ENCODE data around the gene MYLK2. TPM values are rescaled to one million over a fixed set of nuclear protein-coding genes. Genes with fewer than 3 reads are reported as not detected.

Gene MYLK2
- total RNA-seq, 4 donors from 2014 or later: 0.16 TPM; not detected in 3

DNA sequence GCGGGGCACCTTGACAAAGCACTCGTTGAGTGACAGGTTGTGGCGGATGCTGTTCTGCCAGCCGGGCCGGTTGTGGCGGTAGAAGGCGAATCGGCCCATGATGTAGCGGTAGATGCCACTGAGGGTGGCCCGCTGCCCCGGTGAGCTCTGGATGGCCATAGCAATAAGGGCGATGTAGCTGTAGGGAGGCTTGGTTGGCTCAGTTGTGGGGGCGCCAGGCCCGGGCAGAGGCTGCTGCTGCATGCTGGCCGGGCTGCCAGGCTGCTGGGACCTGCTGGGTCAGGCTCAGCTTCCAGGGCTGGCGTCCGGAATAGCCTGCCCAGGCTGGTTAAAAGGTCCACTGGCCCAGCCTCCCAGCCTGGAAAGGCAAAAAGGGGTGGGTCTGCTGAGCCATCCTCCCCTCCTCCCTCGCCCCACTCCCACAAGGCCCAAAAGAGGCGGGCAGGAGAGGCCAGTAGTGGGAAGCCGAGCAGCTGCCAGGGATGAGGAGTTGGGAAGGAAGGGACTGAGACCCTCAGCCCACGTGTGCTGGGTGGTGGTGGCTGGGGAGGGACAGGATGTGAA is 26.2 kb downstream of the MYLK2 start, which contains the start of gene FOXS1:
Gene FOXS1, minus strand, starts transcription at position 305 of the 564 bp plus-strand sequence. Its CDS starts 62 bp downstream, at position 243.
- TF ChIP-seq POLR2AphosphoS5 (IDR thresholded peaks at IDR 0.05): no peak
- TF ChIP-seq, protein P1, sequence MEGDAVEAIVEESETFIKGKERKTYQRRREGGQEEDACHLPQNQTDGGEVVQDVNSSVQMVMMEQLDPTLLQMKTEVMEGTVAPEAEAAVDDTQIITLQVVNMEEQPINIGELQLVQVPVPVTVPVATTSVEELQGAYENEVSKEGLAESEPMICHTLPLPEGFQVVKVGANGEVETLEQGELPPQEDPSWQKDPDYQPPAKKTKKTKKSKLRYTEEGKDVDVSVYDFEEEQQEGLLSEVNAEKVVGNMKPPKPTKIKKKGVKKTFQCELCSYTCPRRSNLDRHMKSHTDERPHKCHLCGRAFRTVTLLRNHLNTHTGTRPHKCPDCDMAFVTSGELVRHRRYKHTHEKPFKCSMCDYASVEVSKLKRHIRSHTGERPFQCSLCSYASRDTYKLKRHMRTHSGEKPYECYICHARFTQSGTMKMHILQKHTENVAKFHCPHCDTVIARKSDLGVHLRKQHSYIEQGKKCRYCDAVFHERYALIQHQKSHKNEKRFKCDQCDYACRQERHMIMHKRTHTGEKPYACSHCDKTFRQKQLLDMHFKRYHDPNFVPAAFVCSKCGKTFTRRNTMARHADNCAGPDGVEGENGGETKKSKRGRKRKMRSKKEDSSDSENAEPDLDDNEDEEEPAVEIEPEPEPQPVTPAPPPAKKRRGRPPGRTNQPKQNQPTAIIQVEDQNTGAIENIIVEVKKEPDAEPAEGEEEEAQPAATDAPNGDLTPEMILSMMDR (IDR thresholded peaks at IDR 0.05): no peak
- TF ChIP-seq POLR2A (IDR thresholded peaks at IDR 0.05): no peak
- no peak for TF ChIP-seq EP300 (IDR thresholded peaks at IDR 0.05; ENCODE audit: low read depth)
- Histone ChIP-seq H3K36me3 (no peaks in the 10 kb centered on the region), H3K27ac (peak within 1 kb of the TSS in 1 of 4 donors; percentile 8), H3K4me1 (no peaks in the 10 kb centered on the region), H3K27me3 (peaks cover 12% of the 10 kb centered on the region), H3K9me3 (no peaks in the 10 kb centered on the region), H3K4me3 (no peak within 1 kb of the TSS)
- intact Hi-C loops (cut with DNase I; ENCODE audit: low total_unique reads) (no loop called here), in situ Hi-C loops (cut with MboI; ENCODE audit: low pct_ligation_motif_present in 1 of 4, low pct_unique_long_range_greater_than_20kb in 1 of 4, low sequenced_read_pairs in 3 of 4) (loop anchor here in 1 of 4 donors (10.0 kb wide), 1 partner anchor 99 kb away; no protein-coding TSS in a partner anchor)
- DNase-seq: no peak
- WGBS, 2 donors (ENCODE audit: low coverage in 1 of 2): 72% methylated on average over 20 of the region's 21 CpGs; no CpG with 5 or more reads in 1 of the 2 donors

DNA sequence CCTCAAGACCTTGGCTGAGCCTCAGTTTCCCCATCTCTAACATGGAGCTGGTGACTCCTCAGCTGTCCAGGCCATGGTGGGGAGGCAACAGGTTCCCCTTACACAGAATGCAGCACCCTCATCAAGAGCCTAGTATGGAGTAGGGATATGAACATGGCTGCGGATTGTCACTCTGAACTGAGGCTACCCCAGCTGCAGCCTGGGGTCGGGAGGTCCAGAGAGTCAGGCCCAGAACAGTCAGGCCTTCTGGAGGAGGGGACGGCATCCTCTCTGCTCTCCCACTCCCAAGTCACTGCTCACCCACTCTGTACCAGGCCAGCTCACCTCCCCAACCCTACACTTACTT is 27.6 kb downstream of the MYLK2 start:
- TF ChIP-seq EP300 (IDR thresholded peaks at IDR 0.05; ENCODE audit: low read depth): no peak
- TF ChIP-seq, protein P1 (IDR thresholded peaks at IDR 0.05): peak in 2 of 5 experiments; percentile 3 to 4
- no peak for DNase-seq
- intact Hi-C loops (cut with DNase I; ENCODE audit: low total_unique reads) (no loop called here), in situ Hi-C loops (cut with MboI; ENCODE audit: low pct_ligation_motif_present in 1 of 4, low pct_unique_long_range_greater_than_20kb in 1 of 4, low sequenced_read_pairs in 3 of 4) (loop anchor here in 1 of 4 donors (10.0 kb wide), 1 partner anchor 98 kb away; no protein-coding TSS in a partner anchor)
- no peak overlapping the region for H3K4me3 ChIP-seq
- 72% methylated on average over 3 of the region's 3 CpGs; no CpG with 5 or more reads in 1 of the 2 donors for WGBS, 2 donors (ENCODE audit: low coverage in 1 of 2)
- H3K27me3 ChIP-seq: peaks cover 20% of the 10 kb centered on the region
- no peak overlapping the region for H3K27ac ChIP-seq
- no peaks in the 10 kb centered on the region for H3K36me3 ChIP-seq
- H3K4me1 ChIP-seq: no peaks in the 10 kb centered on the region
- H3K9me3 ChIP-seq: no peaks in the 10 kb centered on the region

DNA sequence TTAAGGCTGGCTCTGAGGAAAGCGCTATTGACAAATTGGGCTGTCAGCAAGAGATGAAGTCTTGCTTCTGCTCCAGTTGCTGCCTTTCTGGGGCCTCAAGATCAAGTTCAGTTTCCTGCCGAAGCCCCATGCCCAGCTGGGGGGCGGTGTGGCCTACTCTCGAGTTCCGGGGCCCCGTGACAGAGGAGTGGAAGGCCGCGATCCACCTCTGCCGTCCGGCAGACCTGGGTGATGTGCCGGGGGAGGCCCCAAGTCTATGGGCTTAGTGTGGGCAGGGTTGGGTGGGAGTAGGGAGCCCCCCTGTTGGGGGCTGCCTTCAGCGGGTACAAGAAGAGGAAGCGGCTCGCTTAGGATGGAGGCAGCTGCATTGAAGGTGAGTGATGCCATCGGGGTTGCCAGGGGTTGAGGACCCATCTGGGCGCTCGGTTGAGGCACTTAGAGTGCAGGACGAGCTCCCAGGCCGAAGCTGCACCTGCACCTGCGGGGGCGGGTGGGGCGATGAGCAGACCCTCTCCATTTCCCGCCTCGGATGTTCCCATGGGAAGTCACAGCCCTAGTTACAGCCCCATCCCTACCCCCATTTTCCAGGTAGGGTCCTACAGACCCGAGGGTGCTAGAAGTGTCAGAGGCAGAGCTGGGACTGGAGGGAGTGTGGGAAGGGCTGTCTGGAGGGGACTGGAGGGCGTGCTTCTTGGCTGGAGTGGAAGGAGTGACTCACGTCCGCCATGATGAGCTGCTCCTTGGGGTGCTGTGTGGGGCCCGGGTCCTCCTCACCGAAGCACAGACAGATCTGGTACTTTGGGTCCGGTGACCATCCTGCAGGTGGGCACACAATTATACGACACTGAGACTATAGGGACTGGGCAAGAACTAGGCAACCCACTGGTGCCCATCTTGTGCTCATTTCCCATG is 29.2 kb downstream of the MYLK2 start:
- H3K36me3 ChIP-seq: no peaks in the 10 kb centered on the region
- H3K27me3 ChIP-seq: peaks cover 30% of the 10 kb centered on the region
- 87% methylated on average over 30 of the region's 32 CpGs; no CpG with 5 or more reads in 1 of the 2 donors for WGBS, 2 donors (ENCODE audit: low coverage in 1 of 2)
- TF ChIP-seq, protein P1 (IDR thresholded peaks at IDR 0.05): no peak
- no peak for TF ChIP-seq POLR2A (IDR thresholded peaks at IDR 0.05)
- TF ChIP-seq EP300 (IDR thresholded peaks at IDR 0.05; ENCODE audit: low read depth): no peak
- TF ChIP-seq POLR2AphosphoS5 (IDR thresholded peaks at IDR 0.05): no peak
- DNase-seq: no peak
- no peaks in the 10 kb centered on the region for H3K9me3 ChIP-seq
- H3K4me1 ChIP-seq: peaks cover 0 to 5% (median 0%) of the 10 kb centered on the region in 4 donors
- in situ Hi-C loops (cut with MboI; ENCODE audit: low pct_ligation_motif_present in 1 of 4, low pct_unique_long_range_greater_than_20kb in 1 of 4, low sequenced_read_pairs in 3 of 4): loop anchor here in 1 of 4 donors (10.0 kb wide), 1 partner anchor 96 kb away; no protein-coding TSS in a partner anchor
- intact Hi-C loops (cut with DNase I; ENCODE audit: low total_unique reads): no loop called here
- no peak overlapping the region for H3K4me3 ChIP-seq
- H3K27ac ChIP-seq: no peak overlapping the region

DNA sequence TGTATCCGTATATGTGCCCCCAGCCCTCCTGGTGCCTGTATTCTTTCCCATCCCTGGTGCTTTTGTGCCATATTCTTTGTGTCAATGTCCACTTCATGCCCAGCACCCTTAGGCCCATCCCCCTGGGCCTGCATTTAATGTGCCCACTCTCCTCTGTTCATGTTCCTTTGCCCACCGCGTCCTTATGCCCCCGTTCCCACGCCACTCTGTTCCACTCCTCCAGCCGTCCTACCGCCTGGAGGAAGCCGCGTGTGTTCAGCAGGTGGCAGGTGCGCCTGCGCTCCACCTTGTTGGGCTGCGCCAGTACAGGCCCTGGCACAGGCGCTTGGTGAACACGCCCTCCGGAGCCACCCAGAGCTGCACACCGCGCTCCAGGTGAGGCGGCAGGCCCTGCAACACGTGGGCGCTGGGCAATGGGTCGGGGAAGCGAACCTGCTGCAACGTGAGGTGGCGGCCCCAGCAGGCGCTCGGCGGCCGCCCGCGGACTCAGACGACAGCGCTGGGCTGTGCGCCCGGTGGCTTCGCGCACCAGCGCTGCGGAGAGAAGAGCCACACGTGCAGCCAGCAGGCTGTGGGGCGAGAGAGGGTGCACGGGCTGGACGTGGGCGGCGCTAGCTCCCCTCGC is 30.3 kb downstream of the MYLK2 start:
- 29 to 31% methylated on average over 3 to 43 of the region's 45 CpGs for WGBS, 2 donors (ENCODE audit: low coverage in 1 of 2)
- intact Hi-C loops (cut with DNase I; ENCODE audit: low total_unique reads): no loop called here
- Histone ChIP-seq H3K27ac (no peak overlapping the region), H3K36me3 (no peaks in the 10 kb centered on the region), H3K27me3 (peaks cover 34% of the 10 kb centered on the region), H3K4me1 (peaks cover 0 to 5% (median 0%) of the 10 kb centered on the region in 4 donors), H3K4me3 (no peak overlapping the region), H3K9me3 (no peaks in the 10 kb centered on the region)
- no peak for TF ChIP-seq POLR2AphosphoS5 (IDR thresholded peaks at IDR 0.05)
- in situ Hi-C loops (cut with MboI; ENCODE audit: low pct_ligation_motif_present in 1 of 4, low pct_unique_long_range_greater_than_20kb in 1 of 4, low sequenced_read_pairs in 3 of 4): loop anchor here in 1 of 4 donors (10.0 kb wide), 1 partner anchor 95 kb away; no protein-coding TSS in a partner anchor
- peak; percentile 62 for DNase-seq
